Activated CD8-positive, alpha-beta T cell treated with anti-CD3 and anti-CD28 coated beads for 36 hours (primary cell): ENCODE measurements around the gene BDH1. TPM values are rescaled to one million over a fixed set of nuclear protein-coding genes. Genes with fewer than 3 reads are reported as not detected.

Source experiments
- ATAC-seq: fragments of 200-7000 bp; cut with Tn5 transposase; one replicate; pipeline ENCODE4 v1.10.0; 2021; ENCODE audit warnings: mild to moderate bottlenecking, moderate library complexity
- CTCF ChIA-PET: fragments of 350-600 bp; sonication (Branson Sonifier 250); formaldehyde crosslinking; loops from one replicate; lab custom pipeline; 2021; ENCODE audit warnings: antibody characterized with exemption; lab: Charles Lee
- POLR2A ChIA-PET: fragments of 350-600 bp; sonication (Branson Sonifier 250); formaldehyde crosslinking; loops from one replicate; lab custom pipeline; 2021; ENCODE audit warnings: antibody characterized with exemption; lab: Charles Lee
- DNase-seq: peaks from one replicate; pipeline ENCODE4 v3.0.0-alpha.2; 2020
- H3K27ac Mint-ChIP-seq: one replicate; pipeline ENCODE4 v1.8.0; 2021; ENCODE audit warnings: mild to moderate bottlenecking, mixed read lengths
- H3K27me3 Mint-ChIP-seq: one replicate; pipeline ENCODE4 v1.8.0; 2021; ENCODE audit warnings: mixed read lengths
- H3K36me3 Mint-ChIP-seq: one replicate; pipeline ENCODE4 v1.8.0; 2021; ENCODE audit warnings: low read depth, mixed read lengths
- H3K4me1 Mint-ChIP-seq: one replicate; pipeline ENCODE4 v1.8.0; 2021; ENCODE audit warnings: low read depth, mixed read lengths
- H3K4me3 Mint-ChIP-seq: one replicate; pipeline ENCODE4 v1.8.0; 2021; ENCODE audit warnings: mild to moderate bottlenecking, moderate library complexity, mixed read lengths
- H3K9me3 Mint-ChIP-seq: one replicate; pipeline ENCODE4 v1.8.0; 2021; ENCODE audit warnings: mixed read lengths
- intact Hi-C: fragments of 100-400 bp; cut with micrococcal nuclease; formaldehyde crosslinking; loops from one replicate; pipeline ENCODE4 v1.10.0; 2022
- total RNA-seq, 2 experiments: library from RNA; stranded (reverse); gene quantifications; one replicate each; pipeline ENCODE4 v1.2.3, GENCODE V29; 2021
- TF ChIP-seq, protein P1 (sequence below): fragments of 200-600 bp; IDR thresholded peaks from one replicate; pipeline ENCODE4 v1.8.0; 2022; ENCODE audit warnings: antibody characterized with exemption, mild to moderate bottlenecking

Gene BDH1
- total RNA-seq, 2 experiments from 2014 or later: 118 to 126 TPM

DNA sequence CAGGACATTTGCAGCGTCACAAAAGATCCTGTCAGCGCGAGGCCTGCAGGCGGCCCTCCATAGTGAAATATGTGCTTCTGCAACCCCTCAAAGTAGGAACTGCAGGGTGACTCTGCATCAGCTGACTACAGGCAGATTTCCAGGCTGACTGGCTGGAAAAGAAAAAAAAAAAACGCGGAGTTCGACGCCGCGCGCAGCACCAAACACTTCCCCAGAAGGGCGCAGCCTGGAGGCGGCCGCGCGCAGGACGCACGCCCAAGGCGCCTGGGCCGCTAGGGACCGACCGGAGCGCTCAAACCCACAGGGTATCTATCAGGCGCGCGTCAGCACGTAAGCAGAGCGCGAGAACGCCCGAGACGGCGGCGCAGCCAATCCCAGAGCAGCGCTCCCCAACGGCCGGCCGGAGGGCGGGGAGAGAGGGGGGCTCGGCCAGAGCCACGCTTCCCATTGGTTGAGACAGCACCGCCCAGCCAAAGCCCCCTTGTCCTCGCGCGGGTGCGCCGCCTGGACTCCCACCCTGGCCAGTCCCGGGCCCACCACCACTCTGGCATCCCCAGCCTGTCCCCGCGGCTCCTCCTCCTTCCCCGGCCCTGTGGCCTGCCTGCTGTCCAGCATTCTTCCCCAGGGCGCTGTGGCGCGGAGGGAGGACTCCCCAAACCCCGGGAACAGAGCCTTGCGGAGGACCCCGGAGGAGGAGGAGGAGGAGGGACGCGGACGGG lies 1.0 kb downstream of the BDH1 start:
- ATAC-seq: peak; percentile 94
- Mint-ChIP-seq H3K27ac (peak overlapping the region; percentile 88), H3K27me3 (peaks cover 15% of the 10 kb centered on the region), H3K36me3 (peaks cover 26% of the 10 kb centered on the region), H3K4me1 (peaks cover 23% of the 10 kb centered on the region), H3K4me3 (peak overlapping the region; percentile 80), H3K9me3 (no peaks in the 10 kb centered on the region)
- ChIA-PET CTCF (interaction anchor here (1.0 to 1.2 kb wide), 2 partner anchors 12 to 21 kb away, joined by 3 read pairs; no protein-coding TSS in a partner anchor), POLR2A (interaction anchor here (1.0 to 2.1 kb wide), 4 partner anchors 17 to 181 kb away, joined by 4 to 7 read pairs (median 5); no protein-coding TSS in a partner anchor)
- intact Hi-C loops: no loop called here
- TF ChIP-seq, protein P1, sequence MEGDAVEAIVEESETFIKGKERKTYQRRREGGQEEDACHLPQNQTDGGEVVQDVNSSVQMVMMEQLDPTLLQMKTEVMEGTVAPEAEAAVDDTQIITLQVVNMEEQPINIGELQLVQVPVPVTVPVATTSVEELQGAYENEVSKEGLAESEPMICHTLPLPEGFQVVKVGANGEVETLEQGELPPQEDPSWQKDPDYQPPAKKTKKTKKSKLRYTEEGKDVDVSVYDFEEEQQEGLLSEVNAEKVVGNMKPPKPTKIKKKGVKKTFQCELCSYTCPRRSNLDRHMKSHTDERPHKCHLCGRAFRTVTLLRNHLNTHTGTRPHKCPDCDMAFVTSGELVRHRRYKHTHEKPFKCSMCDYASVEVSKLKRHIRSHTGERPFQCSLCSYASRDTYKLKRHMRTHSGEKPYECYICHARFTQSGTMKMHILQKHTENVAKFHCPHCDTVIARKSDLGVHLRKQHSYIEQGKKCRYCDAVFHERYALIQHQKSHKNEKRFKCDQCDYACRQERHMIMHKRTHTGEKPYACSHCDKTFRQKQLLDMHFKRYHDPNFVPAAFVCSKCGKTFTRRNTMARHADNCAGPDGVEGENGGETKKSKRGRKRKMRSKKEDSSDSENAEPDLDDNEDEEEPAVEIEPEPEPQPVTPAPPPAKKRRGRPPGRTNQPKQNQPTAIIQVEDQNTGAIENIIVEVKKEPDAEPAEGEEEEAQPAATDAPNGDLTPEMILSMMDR: peak; percentile 70
- DNase-seq: peak; percentile 97

DNA sequence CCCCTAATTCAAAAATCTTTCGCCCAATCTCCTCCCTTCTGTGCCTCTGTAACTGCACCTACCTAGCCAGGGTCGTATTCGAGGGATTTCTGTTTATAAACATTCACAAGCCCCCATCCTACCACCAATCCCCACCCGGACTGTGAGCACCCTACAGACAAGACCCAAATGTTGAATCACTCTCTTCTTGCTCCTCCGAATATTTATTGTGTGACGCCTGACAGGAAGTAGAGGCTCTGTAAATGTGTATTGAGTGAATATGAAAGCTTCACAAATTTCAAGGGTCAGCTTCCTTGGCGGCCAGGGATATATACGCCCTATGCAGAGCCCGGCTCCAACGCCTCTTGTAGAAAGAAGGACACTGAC lies 1.6 kb downstream of the BDH1 start:
- no peaks in the 10 kb centered on the region for H3K9me3 Mint-ChIP-seq
- TF ChIP-seq, protein P1: no peak
- intact Hi-C loops: no loop called here
- ATAC-seq (no peak), DNase-seq (no peak)
- ChIA-PET CTCF (interaction anchor here (1.2 kb wide), 1 partner anchor 13 kb away, joined by 3 read pairs; no protein-coding TSS in a partner anchor), POLR2A (interaction anchor here (2.1 kb wide), 1 partner anchor 16 kb away, joined by 7 read pairs; no protein-coding TSS in a partner anchor)
- H3K27me3 Mint-ChIP-seq: peaks cover 11% of the 10 kb centered on the region
- peak overlapping the region; percentile 81 for H3K27ac Mint-ChIP-seq
- H3K4me3 Mint-ChIP-seq: peak overlapping the region; percentile 80
- H3K4me1 Mint-ChIP-seq: peaks cover 23% of the 10 kb centered on the region
- H3K36me3 Mint-ChIP-seq: peaks cover 26% of the 10 kb centered on the region

DNA sequence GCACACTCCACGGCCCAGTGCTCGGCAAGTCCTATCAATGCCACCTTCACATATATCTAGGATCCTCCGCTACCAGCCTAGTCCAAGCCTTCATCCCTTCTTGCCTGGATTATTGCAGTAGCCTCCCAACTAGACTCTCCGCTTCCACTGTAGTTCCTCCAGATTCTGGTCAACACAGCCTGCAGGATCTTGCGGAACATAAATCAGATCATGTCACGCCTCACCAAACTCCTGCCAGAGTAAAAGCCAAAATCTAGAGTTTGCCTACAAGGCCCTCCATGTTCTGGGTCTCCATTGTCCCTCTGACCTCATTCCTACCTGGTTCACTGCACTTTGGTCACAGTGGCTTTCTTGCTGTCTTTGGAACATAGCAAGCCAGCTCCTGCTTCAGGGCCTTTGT lies 3.6 kb downstream of the BDH1 start:
- Mint-ChIP-seq H3K4me1 (peaks cover 22% of the 10 kb centered on the region), H3K4me3 (no peak overlapping the region), H3K9me3 (no peaks in the 10 kb centered on the region), H3K27me3 (peaks cover 3% of the 10 kb centered on the region), H3K27ac (no peak overlapping the region), H3K36me3 (peaks cover 27% of the 10 kb centered on the region)
- intact Hi-C loops: no loop called here
- no peak for ATAC-seq
- CTCF ChIA-PET: no interaction called here
- TF ChIP-seq, protein P1: no peak
- DNase-seq: no peak
- POLR2A ChIA-PET: interaction anchor here (1.7 kb wide), 1 partner anchor 37 kb away, joined by 5 read pairs; no protein-coding TSS in a partner anchor

DNA sequence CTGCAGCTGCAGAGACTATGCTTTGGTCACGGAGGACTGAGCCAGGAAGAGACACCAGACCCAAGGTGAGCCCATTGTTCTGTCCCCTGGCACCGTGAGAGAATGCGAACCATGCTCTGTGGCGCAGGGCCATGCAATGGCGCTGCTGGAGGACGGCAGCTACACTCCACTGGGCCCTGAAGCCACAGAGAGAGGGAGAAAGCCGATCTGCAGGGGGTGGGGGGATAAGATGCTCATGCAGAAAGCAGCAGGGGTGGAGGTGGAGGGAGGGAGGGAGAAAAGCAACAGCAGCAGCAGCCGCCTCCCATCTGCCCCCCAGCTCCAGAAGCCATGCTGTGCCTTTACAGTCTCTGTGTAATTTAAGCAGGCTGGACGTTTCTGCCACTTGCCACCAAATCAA lies 5.3 kb downstream of the BDH1 start:
- DNase-seq (no peak), ATAC-seq (no peak)
- H3K9me3 Mint-ChIP-seq: no peaks in the 10 kb centered on the region
- POLR2A ChIA-PET: no interaction called here
- no peak overlapping the region for H3K27ac Mint-ChIP-seq
- H3K27me3 Mint-ChIP-seq: no peaks in the 10 kb centered on the region
- peaks cover 20% of the 10 kb centered on the region for H3K4me1 Mint-ChIP-seq
- peaks cover 33% of the 10 kb centered on the region for H3K36me3 Mint-ChIP-seq
- TF ChIP-seq, protein P1: no peak
- CTCF ChIA-PET: no interaction called here
- H3K4me3 Mint-ChIP-seq: no peak overlapping the region
- intact Hi-C loops: no loop called here

DNA sequence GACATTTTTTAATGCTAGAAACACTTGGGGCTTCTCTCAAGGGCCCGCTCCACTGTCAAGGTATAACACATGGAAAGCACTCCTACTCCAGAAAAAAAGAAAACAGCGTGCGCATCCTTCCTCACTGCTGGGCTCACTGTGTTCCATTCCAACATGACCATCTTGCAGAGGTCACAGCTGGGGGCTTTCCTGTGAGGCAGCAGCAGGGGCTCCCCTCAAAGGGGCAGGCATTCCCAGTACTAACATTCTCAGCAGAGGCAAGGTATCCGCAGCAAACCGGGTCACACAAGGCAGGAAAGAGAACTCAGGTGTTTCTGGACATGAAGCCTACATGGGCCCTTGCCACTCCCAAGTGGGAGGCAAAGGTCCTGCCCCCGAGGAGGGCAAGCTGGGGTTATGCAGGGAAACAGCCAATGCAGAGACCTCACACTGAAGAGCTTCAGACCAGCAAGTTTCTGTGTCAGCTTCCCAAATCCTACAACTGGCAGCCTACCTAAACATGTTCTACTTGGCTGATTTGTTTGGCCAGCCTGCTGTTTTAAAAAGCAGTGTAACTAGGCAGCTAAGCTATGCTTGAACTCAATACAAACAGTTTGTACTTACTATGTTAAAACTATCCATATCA lies 6.4 kb downstream of the BDH1 start:
- DNase-seq (no peak), ATAC-seq (no peak)
- H3K27me3 Mint-ChIP-seq: no peaks in the 10 kb centered on the region
- no peak overlapping the region for H3K4me3 Mint-ChIP-seq
- H3K27ac Mint-ChIP-seq: no peak overlapping the region
- no peaks in the 10 kb centered on the region for H3K9me3 Mint-ChIP-seq
- intact Hi-C loops: no loop called here
- TF ChIP-seq, protein P1: no peak
- H3K4me1 Mint-ChIP-seq: peaks cover 20% of the 10 kb centered on the region
- POLR2A ChIA-PET: no interaction called here
- CTCF ChIA-PET: interaction anchor here (0.9 kb wide), 1 partner anchor 49 kb away, joined by 3 read pairs; no protein-coding TSS in a partner anchor
- H3K36me3 Mint-ChIP-seq: peaks cover 36% of the 10 kb centered on the region
